DMS114 treated with DMSO at 0.1 percent for 48 hours (cell line): ENCODE results near the gene YIPF3.
A peak's percentile ranks its signal among the peaks of the same experiment; 100 is the strongest.
"Not testable (repeated sequence)": the region's sequence is repeated elsewhere in the genome, so short reads cannot be mapped to it uniquely, and the experiment has no call there.

Experiments used
- DNase-seq: peaks from one replicate; lab custom pipeline; 2025; ENCODE audit not compliant: unreplicated experiment; lab: John Stamatoyannopoulos, UW

Gene YIPF3

DNA sequence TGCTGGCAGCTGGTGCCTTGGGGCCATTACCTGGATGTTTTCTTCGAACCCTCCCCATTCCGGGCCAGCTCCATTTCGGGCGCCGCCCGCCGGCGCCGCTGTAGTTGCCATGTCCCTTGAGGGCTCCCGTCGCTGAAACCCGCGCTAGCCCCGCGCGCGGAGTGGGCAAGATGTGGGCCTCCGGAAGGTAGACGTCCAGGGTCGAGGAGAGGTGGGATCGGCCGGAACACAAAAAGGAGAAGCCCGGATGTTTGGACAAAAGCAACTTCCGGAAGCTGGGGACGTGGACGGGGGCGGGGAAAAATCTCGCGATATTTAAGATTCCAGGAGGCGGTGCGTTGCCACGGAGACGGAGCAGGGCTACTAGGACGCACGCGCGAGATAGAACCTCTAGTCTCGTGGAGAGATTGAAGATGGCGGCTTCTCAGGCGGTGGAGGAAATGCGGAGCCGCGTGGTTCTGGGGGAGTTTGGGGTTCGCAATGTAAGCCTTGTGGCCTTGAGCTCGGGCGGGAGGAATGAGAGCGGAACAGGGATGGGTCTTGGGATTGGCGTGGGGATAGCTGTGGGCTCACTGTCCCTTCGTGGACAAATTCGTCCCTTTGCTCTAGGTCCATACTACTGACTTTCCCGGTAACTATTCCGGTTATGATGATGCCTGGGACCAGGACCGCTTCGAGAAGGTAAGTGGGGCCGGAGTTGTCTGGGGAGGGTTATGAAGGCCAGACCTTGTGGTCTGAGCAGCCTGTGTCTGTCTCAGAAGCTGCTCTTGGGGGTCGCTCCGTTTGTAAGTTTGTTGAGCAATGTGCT, at the start of gene YIPF3, which contains the start of gene POLR1C:
YIPF3 (minus strand) TSS at position 230 of the 808 bp plus-strand sequence; CDS start at position 111, 119 bp downstream.
POLR1C (plus strand) TSS at position 393 of the 808 bp plus-strand sequence; CDS start at position 414, 21 bp downstream.
- peak; percentile 99 for DNase-seq

DNA sequence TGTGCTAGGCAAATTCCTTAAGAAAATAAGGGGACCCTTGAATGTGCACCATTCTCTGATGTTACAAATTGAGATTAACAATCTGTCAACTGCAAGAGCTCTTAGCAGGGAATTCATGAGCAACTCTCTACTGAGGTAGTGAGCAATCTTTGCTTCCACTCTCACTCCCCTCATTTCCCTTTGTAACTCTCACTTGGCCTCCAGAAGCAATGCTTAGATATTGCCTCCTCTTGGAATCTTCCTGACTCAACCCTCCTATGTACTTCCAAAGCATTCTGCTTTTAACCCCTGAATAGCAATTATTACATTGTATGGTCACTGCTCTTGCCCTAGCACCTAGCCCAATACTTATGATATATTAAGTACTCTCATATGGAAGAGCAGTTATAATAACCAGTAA, 42.6 kb upstream of the YIPF3 start:
- no peak for DNase-seq

DNA sequence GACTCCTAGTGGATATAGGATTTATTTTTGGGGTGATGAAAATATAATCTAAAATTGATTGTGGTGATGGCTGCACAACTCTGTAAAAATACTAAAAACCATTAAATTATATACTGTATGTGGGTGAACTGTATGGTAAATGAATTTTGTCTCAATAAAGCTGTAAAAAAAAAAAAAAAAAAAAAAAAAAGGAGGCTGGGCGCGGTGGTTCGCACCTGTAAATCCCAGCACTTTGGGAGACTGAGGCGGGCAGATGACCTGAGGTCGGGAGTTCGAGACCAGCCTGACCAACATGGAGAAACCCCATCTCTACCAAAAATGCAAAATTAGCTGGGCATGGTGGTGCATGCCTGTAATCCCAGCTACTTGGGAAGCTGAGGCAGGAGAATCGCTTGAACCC, 40.9 kb upstream of the YIPF3 start:
- DNase-seq: not testable (repeated sequence)

DNA sequence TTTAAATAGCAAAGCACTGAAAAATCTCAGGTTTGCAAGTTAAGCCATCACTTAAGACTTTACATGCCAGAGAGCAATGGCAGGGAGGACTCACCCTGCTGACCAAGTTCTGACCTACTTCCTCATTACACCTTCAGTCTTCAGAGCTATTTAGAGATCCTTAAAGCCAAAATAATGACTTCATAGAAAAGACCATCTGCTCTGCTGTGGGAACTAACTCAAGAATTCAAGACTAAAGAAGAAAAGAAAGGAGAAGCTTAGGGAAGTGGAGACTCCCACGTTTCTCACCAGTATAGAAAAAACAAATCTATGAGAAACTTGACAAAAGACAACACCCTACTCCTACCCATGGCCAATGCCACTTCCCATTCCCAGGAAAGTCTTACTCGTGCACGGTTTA, 30.5 kb upstream of the YIPF3 start:
- no peak for DNase-seq

DNA sequence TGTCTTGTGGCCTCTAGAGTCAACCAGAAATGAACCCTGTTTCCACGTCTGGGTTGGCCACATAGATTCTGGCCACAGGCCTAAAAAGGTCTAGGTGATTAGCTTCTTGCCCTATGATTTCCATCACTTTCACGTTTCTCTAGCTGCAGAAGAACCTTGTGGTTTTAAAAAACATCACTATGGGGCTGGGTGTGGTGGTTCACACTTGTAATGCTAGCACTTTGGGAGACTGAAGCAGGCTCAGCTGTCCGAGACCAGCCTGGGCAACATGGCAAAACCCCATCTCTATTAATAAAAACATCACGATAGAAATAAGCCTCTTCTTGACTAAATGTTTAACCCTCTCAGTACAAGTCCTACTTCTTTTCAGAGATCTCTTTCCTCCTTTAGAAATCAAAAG, 27.7 kb upstream of the YIPF3 start:
- DNase-seq: no peak

DNA sequence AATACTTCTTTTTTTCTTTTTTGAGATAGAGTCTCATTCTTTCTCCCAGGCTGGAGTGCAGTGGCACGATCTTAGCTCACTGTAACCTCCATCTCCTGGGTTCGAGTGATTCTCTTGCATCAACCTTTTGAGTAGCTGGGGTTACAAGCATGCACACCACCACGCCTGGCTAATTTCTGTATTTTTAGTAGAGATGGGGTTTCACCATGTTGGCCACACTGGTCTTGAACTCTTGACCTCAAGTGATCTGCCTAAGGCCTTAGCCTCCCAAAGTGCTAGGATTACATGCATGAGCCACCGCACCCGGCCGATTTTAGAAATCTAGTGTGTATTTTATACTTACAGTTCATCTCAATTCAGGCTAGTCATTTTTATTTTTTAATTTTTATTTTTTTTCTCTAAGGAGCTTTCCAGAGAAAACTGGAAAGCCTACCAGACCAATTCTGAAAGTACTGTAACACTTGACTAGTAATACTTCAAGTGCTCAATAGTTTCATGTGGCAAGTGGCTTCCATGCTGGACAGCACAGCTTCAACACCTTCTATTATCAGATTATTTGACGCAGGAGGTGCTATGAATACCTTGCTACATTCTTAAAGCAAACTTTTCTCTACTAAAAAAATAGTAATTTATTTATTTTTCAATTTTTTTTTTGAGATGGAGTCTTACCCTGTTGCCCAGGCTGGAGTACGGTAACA, 25.2 kb upstream of the YIPF3 start:
- no peak for DNase-seq

DNA sequence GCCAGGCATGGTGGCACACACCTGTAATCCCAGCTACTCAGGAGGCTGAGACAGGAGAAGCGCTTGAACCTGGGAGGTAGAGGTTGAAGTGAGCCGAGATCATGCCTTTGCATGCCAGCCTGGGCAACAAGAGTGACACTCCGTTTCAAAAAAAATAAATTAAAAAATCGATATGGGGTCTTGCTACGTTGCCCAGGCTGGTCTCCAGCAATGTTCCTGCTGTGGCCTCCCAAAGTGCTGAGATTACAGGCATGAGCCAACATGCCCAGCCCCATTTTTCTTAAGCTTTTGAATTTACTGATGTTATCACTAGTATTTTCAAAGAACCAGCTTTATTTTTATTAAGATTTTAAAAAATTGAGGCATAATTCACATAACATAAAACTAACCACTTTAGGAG, 23.8 kb upstream of the YIPF3 start:
- no peak for DNase-seq

DNA sequence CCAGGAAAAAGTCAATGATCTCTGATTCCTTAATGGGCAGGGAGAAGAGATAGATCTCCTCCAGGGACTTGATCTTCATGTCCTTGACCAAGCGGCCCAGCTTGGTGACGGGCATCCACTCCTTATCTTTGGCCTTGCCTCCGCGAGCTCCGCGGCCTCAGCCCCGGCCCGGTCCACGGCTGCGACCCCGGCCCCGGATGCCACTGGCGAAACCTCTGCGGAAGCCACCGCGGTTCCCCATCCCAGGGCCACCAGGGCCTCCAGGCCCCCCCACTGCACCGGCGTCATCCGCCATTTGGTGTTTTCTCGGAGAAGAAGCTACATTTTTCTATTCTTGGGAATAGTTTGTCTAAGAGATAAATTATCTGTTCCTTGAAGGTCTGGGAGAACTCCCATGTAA, 22.7 kb upstream of the YIPF3 start:
- not testable (repeated sequence) for DNase-seq

DNA sequence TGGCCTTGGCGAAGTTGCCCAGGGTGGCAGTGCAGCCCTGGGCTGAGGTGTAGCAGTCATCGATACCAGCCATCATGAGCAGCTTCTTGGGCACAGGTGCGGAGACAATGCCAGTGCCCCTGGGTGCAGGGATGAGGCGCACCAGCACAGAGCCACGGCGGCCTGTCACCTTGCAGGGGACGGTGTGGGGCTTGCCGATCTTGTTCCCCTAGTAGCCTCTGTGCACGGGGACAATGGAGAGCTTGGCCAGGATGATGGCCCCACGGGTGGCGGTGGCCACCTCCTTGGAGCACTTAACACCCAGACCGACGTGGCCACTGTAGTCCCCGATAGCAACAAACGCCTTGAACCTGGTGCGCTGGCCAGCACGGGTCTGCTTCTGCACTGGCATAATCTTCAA, 22.3 kb upstream of the YIPF3 start:
- DNase-seq: not testable (repeated sequence)

DNA sequence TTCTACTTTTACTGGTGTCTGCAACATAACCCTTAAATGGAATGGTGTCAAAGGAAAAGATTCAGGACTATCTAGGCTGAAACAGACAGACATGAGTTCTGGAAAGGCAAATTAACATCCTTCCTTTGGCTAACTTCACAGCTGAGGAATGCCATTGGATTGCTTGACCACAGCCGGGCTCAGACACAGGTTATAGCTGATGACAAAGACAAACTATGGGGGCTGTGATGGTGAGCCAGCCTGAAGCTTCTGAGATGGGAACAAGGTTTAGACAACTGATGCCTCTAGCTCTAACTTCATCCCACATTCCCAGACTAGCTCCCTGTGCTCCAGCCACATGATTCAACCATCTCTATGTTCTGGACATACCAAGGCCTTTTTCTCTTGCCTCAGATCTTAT, 15.5 kb upstream of the YIPF3 start:
- DNase-seq: no peak

DNA sequence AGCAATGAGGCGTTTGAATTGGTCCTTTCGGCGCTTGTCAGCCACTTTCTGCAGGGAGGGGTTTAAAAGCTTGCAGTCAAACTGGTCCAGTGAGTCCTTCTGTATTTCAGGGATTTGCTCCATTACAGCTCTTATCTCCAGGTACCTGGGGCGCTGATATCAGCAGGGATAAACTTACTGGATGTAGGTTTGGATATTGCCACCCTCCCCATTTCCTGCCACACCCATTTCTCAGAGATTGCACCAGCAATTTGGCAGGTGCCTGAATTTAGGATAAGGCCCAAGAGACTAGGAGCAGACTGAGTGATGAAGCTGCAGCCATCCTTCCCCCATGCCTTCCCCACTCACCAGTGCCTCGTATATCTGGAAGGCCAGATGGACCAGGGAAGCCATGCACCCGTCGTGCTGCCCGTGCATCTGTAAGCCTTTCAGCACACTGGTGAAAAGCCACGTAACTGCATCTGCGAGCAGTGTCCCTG, 7.8 kb upstream of the YIPF3 start:
- DNase-seq: no peak

DNA sequence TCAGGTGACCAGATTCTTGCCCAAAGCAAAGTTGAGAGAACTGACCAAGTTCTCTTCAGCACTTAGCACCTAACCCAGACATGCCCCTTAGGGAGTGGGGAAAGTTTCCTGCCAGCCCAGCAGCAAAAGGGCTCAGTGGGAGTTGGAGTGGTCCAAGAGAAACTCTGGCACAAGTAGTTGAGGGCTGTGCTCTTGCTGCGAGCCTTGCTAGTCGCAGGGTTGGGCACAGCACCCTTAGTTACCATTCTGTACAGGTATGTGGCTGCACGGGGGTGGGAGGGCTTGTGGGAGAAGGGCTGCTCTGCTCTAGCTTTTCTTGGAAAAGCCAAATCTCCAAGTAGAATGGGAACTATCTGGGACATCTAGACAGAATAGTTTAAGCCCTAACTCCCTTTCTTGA, 6.6 kb upstream of the YIPF3 start:
- no peak for DNase-seq

DNA sequence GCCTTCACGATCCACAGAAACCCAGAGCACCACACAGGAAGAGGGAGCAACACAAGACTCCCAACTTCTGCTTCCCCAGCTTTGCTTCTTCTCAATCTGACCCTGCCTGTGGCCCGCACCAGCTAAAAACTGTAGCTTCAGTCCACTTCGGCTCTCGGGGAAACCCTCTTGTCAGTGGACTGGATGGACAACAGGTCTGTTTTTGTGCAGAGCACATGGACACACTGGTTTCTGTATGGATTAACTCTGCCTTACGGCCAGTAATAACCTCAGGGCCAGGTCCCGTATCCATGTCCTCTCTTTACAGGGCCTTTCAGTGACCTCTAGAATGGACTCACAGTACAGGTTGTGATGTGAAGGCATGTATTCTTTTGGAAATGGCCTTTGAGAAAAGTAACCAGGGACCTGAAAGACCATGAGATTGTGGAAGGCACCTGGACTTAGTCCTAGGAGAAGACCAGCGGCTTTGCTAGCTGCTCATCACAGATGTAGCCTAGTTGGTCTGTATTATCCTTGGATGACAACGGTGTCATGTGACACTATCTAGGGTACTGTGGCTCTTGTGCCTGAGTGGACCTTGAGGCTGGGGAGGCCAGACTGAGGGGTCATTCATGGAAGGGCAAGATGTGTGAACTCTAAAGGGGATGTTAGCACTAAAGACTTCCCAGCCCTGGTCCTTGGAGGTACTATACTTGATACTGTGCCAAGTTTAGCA, 6.0 kb upstream of the YIPF3 start:
- no peak for DNase-seq

DNA sequence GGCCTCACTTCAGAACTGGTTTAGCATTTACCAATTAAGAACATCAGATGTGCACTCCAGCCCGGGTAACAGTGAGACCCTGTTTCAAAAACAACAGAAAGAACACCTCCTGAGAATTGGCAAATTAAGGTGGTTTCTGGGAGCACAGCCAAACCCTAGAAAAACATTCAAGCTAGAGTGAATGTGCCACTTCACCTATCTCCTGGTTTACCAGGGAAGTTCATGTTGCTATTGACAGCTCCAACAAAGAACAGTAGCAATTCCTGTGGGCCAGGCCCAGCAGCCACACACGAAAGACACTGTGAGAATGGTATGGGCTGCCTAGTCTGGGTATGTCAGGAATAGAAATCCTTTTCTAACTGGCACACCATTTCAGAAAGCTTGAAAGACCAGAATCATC, 5.1 kb upstream of the YIPF3 start:
- DNase-seq: no peak

DNA sequence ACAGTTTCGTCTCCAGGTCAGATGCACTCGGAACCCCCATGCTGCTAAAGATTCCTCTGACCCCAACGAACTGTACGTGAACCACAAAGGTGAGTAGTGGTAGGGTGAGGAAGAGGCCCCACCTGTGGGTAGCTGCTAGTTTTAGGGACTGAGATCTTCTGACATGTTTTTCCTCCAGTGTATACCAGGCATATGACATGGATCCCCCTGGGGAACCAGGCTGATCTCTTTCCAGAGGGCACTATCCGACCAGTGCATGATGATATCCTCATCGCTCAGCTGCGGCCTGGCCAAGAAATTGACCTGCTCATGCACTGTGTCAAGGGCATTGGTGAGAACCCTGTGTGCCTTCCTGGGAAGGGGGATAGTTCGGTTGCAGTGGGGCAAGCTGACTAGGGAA, 3.4 kb upstream of the YIPF3 start:
- DNase-seq: no peak

DNA sequence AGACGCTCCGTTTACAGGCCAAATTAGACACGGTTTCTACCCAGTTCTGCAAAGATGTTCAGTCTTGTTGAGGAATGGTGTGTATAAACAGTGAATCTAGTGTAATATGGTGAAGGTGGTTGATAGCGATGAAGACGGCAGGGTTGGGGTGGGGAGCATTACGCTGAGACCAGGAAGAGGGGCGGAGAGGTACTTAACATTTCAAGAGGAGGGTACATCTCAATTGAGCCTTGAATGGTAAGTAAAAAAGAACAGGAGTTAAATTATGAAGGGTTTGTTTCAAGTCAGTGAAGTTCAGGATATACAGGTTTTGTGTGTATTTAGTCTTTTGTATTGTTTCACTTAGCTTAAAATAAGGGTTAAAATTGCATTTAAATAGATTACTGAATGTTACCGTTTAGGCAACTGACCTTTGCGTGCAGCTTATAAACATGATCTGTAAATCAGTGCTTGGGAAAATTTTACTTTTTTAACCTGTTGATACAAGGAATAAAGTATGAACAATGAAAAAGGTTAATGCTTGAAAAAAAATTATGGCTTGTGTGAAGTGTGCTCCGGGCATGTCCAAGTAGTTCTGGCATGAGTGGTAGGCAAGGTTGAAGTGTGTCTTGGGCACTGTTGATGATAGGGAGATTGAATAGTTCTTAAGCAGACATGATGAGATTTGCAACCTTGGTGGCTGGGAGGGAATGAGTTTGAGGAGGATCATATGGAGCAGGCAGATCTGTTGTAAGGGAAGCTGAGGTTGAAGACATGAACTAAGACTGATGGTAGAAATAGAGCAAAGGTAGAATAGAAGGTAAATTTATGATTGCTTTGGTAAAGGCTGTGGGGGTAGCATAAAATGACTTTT, 1.0 kb upstream of the YIPF3 start:
- no peak for DNase-seq

DNA sequence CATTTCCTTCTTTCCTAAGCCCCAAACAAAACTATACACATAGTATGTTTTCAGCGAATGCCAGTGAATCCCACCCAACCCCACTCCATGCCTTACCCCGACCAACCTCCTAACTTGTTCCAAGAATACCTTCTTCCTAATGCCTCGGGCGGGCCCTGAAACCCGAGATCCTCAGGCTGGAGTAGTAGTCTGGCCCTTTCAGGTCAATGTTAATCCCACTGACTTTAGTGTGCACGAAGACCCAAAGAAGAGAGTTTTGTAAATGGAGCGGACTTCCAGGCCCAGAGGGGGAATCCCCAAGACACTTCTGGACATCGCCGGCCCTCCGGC, 394 bp downstream of the YIPF3 start:
- DNase-seq: no peak

DNA sequence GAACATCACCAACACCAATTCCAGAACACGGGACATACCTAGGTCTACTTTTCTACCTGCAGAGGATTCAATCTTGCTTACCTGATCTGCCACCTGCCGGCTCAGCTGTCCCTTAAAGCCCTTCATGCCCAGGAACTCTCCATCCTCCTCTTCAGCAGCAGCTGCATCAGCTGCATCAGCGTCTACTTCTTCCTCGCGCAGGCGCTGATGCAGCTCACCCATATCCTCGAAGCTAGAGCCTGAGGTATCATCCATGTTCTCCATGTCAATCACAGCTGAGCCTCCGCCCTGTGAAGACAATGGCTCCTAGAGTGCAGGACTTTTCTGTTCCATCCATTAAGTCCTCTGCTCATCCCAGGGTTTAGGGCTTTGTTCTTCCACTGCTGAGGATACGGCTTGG, 918 bp downstream of the YIPF3 start:
- DNase-seq: no peak

DNA sequence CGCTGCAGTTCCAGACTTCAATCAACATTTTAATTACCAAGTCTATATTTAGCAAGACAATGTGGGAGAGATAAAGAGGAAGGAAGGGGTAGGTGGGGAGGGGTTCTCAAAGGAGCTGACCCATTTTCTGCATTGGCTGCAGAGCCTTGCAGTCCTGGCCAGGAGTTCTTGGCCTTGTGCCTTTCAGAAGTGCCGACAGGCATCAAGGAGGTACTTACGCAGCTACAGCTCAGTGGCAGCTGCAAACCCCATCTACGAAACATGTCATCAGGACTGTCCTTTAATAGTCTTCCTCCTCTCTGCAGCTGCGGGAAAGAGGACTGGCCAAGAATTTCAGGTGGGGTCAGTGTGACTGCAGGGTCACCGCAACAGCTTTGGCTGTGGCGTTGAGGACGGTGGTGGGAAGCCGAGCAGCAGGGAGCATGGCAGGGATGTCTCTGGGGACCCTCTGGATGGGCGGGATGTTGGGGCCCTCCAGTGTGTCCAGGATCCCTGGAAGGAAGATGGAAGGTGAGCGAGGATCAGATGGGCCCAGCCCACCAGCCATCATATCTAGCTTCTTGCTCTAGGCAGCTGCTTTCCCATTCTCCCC, 4.8 kb downstream of the YIPF3 start:
- DNase-seq: no peak

DNA sequence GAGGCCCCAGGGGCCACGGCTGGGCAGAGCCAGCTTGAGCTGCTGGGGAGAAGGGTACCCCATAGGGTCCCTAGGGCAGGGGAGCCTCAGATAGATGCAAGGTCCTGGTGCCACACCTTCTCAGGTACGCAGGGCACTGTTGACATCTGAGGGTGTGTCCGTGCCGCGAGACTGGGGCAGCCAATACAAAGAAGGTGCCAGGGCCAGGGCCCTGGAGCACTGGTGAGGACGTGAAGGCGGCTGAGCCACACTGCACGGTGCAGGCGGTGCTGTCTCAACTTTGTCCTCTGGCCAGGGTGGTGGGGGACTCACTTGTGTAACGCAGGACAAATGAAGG, 5.9 kb downstream of the YIPF3 start:
- DNase-seq: no peak
